WTC11 (cell line): ENCODE results near the gene ZNF507. TPM values are rescaled to one million over a fixed set of nuclear protein-coding genes. Genes with fewer than 3 reads are reported as not detected.
A peak's percentile ranks its signal among the peaks of the same experiment; 100 is the strongest.

Experiments used
- ATAC-seq: fragments of 200-7000 bp; cut with Tn5 transposase; 2 replicates; pipeline ENCODE4 v1.10.0; 2021; ENCODE audit warnings: mild to moderate bottlenecking, moderate library complexity
- CTCF ChIA-PET: fragments of 300-600 bp; sonication (Branson Sonifier 250); formaldehyde crosslinking; loops from one replicate; lab custom pipeline; 2021; ENCODE audit warnings: antibody characterized with exemption; lab: Charles Lee
- POLR2A ChIA-PET: fragments of 350-600 bp; sonication (Branson Sonifier 250); formaldehyde crosslinking; loops from one replicate; lab custom pipeline; 2021; ENCODE audit warnings: antibody characterized with exemption; lab: Charles Lee
- DNase-seq: peaks from one replicate; pipeline ENCODE4 v3.0.0; 2021; ENCODE audit warnings: low spot score
- H3K27ac Mint-ChIP-seq: 2 replicates; pipeline ENCODE4 v1.8.0; 2021; ENCODE audit warnings: mixed read lengths
- H3K27me3 Mint-ChIP-seq: 2 replicates; pipeline ENCODE4 v1.8.0; 2021; ENCODE audit warnings: low read depth, mild to moderate bottlenecking, moderate library complexity, mixed read lengths
- H3K36me3 Mint-ChIP-seq: 2 replicates; pipeline ENCODE4 v1.8.0; 2021; ENCODE audit warnings: mixed read lengths
- H3K4me1 Mint-ChIP-seq: 2 replicates; pipeline ENCODE4 v1.8.0; 2022; ENCODE audit warnings: mixed read lengths
- H3K4me3 Mint-ChIP-seq: 2 replicates; pipeline ENCODE4 v1.8.0; 2021; ENCODE audit warnings: mild to moderate bottlenecking, moderate library complexity, mixed read lengths
- H3K9me3 Mint-ChIP-seq: 2 replicates; pipeline ENCODE4 v1.8.0; 2021; ENCODE audit warnings: mixed read lengths
- ATF1 ChIP-seq: sonication (generic); formaldehyde crosslinking; IDR thresholded peaks from 2 replicates; pipeline ENCODE4 v1.8.1; 2023; ENCODE audit warnings: mild to moderate bottlenecking, moderate library complexity, missing genetic modification reagents
- GABPB1 ChIP-seq: sonication (generic); formaldehyde crosslinking; IDR thresholded peaks from 2 replicates; pipeline ENCODE4 v1.8.1; 2023; ENCODE audit warnings: mild to moderate bottlenecking, missing genetic modification reagents
- KAT7 ChIP-seq: sonication (generic); formaldehyde crosslinking; IDR thresholded peaks from 2 replicates; pipeline ENCODE4 v1.8.1; 2023; ENCODE audit warnings: missing genetic modification reagents, mild to moderate bottlenecking, borderline replicate concordance
- MYBL2 ChIP-seq: sonication (generic); formaldehyde crosslinking; IDR thresholded peaks from 2 replicates; pipeline ENCODE4 v1.8.1; 2023; ENCODE audit warnings: mild to moderate bottlenecking, moderate library complexity, missing genetic modification reagents
- NFATC4 ChIP-seq: fragments of 250-450 bp; sonication (Bioruptor Pico); IDR thresholded peaks from 2 replicates; pipeline ENCODE4 v1.9.0; 2021; ENCODE audit warnings: mild to moderate bottlenecking
- NR1H2 ChIP-seq: sonication (generic); formaldehyde crosslinking; IDR thresholded peaks from 2 replicates; pipeline ENCODE4 v1.9.0; 2021; ENCODE audit warnings: mild to moderate bottlenecking, moderate library complexity, missing genetic modification reagents
- NR3C1 ChIP-seq: sonication (generic); formaldehyde crosslinking; conservative IDR thresholded peaks from 2 replicates; pipeline ENCODE4 v1.8.1; 2023; ENCODE audit warnings: low read depth, mild to moderate bottlenecking, missing genetic modification reagents
- PRRX2 ChIP-seq: fragments of 250-450 bp; sonication (Bioruptor Pico); IDR thresholded peaks from 2 replicates; pipeline ENCODE4 v1.8.0; 2021; ENCODE audit warnings: mild to moderate bottlenecking
- TEAD4 ChIP-seq: sonication (generic); formaldehyde crosslinking; IDR thresholded peaks from 2 replicates; pipeline ENCODE4 v1.8.0; 2022; ENCODE audit warnings: mild to moderate bottlenecking, missing genetic modification reagents
- ZNF219 ChIP-seq: sonication (generic); formaldehyde crosslinking; IDR thresholded peaks from 2 replicates; pipeline ENCODE4 v1.8.0; 2023; ENCODE audit warnings: missing genetic modification reagents, mild to moderate bottlenecking, borderline replicate concordance
- ZNF263 ChIP-seq: sonication (generic); formaldehyde crosslinking; IDR thresholded peaks from 2 replicates; pipeline ENCODE4 v1.8.1; 2022; ENCODE audit warnings: low read depth, mild to moderate bottlenecking, moderate library complexity, missing genetic modification reagents
- total RNA-seq: library from RNA; stranded (reverse); gene quantifications from 3 replicates; pipeline ENCODE4 v1.2.3, GENCODE V29; 2021
- TF ChIP-seq, protein P1 (sequence below): fragments of 250-450 bp; sonication (Bioruptor Pico); IDR thresholded peaks from 2 replicates; pipeline ENCODE4 v1.9.0; 2021; ENCODE audit warnings: mild to moderate bottlenecking
- TF ChIP-seq, protein P2 (sequence below): fragments of 200-600 bp; IDR thresholded peaks from 2 replicates; pipeline ENCODE4 v1.8.0; 2022; ENCODE audit warnings: antibody characterized with exemption
- TF ChIP-seq, protein P3 (sequence below): sonication (generic); formaldehyde crosslinking; IDR thresholded peaks from 2 replicates; pipeline ENCODE4 v1.8.0; 2023; ENCODE audit warnings: mild to moderate bottlenecking, missing genetic modification reagents
- TF ChIP-seq, protein P4 (sequence below): sonication (generic); formaldehyde crosslinking; IDR thresholded peaks from 2 replicates; pipeline ENCODE4 v1.8.1; 2023; ENCODE audit warnings: mild to moderate bottlenecking, missing genetic modification reagents

Gene ZNF507
- total RNA-seq, 1 experiment from 2014 or later, result 27.6 TPM

DNA sequence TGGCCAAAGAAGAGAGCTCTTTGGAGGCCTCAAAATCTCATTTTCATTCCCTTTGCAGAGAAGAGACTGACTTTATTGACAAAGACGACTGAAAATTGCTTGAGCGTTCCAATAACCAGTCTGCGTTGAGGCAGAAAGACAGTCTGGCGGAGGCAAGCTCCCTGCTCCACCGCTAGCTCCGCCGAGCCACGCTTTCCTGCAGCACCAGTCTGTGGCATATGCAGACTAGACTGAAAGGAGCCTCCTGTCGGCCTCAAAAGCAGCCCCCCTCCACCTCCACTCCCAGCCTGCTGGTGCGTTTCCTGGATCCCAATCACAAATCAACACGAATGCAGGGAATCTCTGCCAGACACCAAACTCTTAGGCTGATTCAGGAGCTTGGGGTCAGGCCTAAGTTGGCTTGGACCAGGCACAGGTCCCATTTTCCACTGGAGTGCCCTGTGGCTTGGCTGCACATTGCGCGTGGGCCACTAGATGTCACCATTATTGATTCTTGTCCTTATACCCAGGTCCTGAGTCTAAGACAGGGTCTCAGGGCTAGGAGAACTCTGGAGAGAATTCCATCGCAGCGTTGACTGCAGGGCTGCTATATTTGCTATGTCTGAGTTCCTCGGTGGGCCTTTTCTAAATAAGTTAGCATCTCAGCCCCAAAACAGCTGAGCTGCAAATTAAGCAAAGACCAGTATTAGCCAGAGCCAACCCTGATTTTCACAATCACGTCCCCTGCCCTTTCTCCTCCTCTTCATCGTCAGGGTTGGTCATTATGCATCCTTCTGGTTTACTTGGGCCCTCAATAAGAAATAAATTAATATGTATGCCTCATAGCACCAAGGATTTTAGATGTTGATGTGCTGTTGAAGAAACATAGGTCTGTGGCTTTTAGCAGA lies 5.2 kb upstream of the ZNF507 start:
- no peak overlapping the region for H3K27ac Mint-ChIP-seq
- H3K27me3 Mint-ChIP-seq, result peaks cover 5% of the 10 kb centered on the region
- peak; percentile 95 for ATAC-seq
- CTCF ChIA-PET, result interaction anchor here (1.0 to 1.7 kb wide), 3 partner anchors 21 to 230 kb away, joined by 3 to 15 read pairs (median 3); no protein-coding TSS in a partner anchor
- TF ChIP-seq, protein P1, sequence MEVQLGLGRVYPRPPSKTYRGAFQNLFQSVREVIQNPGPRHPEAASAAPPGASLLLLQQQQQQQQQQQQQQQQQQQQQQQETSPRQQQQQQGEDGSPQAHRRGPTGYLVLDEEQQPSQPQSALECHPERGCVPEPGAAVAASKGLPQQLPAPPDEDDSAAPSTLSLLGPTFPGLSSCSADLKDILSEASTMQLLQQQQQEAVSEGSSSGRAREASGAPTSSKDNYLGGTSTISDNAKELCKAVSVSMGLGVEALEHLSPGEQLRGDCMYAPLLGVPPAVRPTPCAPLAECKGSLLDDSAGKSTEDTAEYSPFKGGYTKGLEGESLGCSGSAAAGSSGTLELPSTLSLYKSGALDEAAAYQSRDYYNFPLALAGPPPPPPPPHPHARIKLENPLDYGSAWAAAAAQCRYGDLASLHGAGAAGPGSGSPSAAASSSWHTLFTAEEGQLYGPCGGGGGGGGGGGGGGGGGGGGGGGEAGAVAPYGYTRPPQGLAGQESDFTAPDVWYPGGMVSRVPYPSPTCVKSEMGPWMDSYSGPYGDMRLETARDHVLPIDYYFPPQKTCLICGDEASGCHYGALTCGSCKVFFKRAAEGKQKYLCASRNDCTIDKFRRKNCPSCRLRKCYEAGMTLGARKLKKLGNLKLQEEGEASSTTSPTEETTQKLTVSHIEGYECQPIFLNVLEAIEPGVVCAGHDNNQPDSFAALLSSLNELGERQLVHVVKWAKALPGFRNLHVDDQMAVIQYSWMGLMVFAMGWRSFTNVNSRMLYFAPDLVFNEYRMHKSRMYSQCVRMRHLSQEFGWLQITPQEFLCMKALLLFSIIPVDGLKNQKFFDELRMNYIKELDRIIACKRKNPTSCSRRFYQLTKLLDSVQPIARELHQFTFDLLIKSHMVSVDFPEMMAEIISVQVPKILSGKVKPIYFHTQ (CRISPR knock-in tag), result no peak
- TF ChIP-seq, protein P2, sequence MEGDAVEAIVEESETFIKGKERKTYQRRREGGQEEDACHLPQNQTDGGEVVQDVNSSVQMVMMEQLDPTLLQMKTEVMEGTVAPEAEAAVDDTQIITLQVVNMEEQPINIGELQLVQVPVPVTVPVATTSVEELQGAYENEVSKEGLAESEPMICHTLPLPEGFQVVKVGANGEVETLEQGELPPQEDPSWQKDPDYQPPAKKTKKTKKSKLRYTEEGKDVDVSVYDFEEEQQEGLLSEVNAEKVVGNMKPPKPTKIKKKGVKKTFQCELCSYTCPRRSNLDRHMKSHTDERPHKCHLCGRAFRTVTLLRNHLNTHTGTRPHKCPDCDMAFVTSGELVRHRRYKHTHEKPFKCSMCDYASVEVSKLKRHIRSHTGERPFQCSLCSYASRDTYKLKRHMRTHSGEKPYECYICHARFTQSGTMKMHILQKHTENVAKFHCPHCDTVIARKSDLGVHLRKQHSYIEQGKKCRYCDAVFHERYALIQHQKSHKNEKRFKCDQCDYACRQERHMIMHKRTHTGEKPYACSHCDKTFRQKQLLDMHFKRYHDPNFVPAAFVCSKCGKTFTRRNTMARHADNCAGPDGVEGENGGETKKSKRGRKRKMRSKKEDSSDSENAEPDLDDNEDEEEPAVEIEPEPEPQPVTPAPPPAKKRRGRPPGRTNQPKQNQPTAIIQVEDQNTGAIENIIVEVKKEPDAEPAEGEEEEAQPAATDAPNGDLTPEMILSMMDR, result peak; percentile 24; the same call in 1 of the 2 replicates
- no peak for TF ChIP-seq MYBL2
- TF ChIP-seq, protein P3, sequence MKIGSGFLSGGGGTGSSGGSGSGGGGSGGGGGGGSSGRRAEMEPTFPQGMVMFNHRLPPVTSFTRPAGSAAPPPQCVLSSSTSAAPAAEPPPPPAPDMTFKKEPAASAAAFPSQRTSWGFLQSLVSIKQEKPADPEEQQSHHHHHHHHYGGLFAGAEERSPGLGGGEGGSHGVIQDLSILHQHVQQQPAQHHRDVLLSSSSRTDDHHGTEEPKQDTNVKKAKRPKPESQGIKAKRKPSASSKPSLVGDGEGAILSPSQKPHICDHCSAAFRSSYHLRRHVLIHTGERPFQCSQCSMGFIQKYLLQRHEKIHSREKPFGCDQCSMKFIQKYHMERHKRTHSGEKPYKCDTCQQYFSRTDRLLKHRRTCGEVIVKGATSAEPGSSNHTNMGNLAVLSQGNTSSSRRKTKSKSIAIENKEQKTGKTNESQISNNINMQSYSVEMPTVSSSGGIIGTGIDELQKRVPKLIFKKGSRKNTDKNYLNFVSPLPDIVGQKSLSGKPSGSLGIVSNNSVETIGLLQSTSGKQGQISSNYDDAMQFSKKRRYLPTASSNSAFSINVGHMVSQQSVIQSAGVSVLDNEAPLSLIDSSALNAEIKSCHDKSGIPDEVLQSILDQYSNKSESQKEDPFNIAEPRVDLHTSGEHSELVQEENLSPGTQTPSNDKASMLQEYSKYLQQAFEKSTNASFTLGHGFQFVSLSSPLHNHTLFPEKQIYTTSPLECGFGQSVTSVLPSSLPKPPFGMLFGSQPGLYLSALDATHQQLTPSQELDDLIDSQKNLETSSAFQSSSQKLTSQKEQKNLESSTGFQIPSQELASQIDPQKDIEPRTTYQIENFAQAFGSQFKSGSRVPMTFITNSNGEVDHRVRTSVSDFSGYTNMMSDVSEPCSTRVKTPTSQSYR (CRISPR knock-in tag), result no peak
- H3K36me3 Mint-ChIP-seq, result no peaks in the 10 kb centered on the region
- no peak overlapping the region for H3K4me3 Mint-ChIP-seq
- H3K4me1 Mint-ChIP-seq, result no peaks in the 10 kb centered on the region
- POLR2A ChIA-PET, result interaction anchor here (0.6 kb wide), 1 partner anchor 338 kb away, joined by 9 read pairs; no protein-coding TSS in a partner anchor
- DNase-seq, result peak; percentile 70
- H3K9me3 Mint-ChIP-seq, result peaks cover 4% of the 10 kb centered on the region; the same call in 1 of the 2 replicates

DNA sequence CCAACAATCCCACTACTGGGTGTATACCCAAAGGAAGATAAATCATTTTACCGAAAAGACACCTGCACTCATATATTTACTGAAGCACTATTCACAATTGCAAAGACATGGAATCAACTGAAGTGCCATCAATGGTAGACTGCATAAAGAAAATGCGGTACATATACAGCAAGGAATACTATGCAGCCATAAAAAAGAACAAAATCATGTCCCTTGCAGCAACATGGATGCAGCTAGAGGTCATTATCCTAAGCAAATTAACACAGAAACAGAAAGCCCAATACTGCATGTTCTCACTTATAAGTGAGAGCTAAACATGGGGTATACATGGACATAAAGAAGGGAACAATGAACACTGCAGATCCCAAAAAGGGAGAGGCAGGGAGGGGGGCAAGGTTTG lies 2.7 kb upstream of the ZNF507 start:
- Mint-ChIP-seq H3K4me1 (peaks cover 6% of the 10 kb centered on the region), H3K27ac (no peak overlapping the region)
- DNase-seq, result no peak
- no peak for TF ChIP-seq NR1H2 (CRISPR knock-in tag)
- TF ChIP-seq KAT7, result no peak
- no peak for TF ChIP-seq ZNF219 (CRISPR knock-in tag)
- no peak for TF ChIP-seq GABPB1 (CRISPR knock-in tag)
- TF ChIP-seq, protein P4, sequence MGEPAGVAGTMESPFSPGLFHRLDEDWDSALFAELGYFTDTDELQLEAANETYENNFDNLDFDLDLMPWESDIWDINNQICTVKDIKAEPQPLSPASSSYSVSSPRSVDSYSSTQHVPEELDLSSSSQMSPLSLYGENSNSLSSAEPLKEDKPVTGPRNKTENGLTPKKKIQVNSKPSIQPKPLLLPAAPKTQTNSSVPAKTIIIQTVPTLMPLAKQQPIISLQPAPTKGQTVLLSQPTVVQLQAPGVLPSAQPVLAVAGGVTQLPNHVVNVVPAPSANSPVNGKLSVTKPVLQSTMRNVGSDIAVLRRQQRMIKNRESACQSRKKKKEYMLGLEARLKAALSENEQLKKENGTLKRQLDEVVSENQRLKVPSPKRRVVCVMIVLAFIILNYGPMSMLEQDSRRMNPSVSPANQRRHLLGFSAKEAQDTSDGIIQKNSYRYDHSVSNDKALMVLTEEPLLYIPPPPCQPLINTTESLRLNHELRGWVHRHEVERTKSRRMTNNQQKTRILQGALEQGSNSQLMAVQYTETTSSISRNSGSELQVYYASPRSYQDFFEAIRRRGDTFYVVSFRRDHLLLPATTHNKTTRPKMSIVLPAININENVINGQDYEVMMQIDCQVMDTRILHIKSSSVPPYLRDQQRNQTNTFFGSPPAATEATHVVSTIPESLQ, result no peak
- no peak for TF ChIP-seq PRRX2 (CRISPR knock-in tag)
- no peak for TF ChIP-seq NR3C1 (CRISPR knock-in tag)
- TF ChIP-seq ZNF263 (CRISPR knock-in tag), result no peak
- no peak for TF ChIP-seq ATF1 (CRISPR knock-in tag)
- TF ChIP-seq TEAD4, result no peak
- no peak for TF ChIP-seq NFATC4
- TF ChIP-seq, all 79 proteins: peak for 0
- ChIA-PET POLR2A (no interaction called here), CTCF (no interaction called here)
- H3K9me3 Mint-ChIP-seq, result peaks cover 4% of the 10 kb centered on the region; the same call in 1 of the 2 replicates
- no peaks in the 10 kb centered on the region for H3K36me3 Mint-ChIP-seq
- no peak for ATAC-seq
- H3K4me3 Mint-ChIP-seq, result no peak overlapping the region
- H3K27me3 Mint-ChIP-seq, result peaks cover 5% of the 10 kb centered on the region
